HG03159 (cell line): Measurements from ENCODE around the gene CDC42BPB.
"Not testable (repeated sequence)": the region's sequence is repeated elsewhere in the genome, so short reads cannot be mapped to it uniquely, and the experiment has no call there.

Source experiments
- ATAC-seq: cut with Tn5 transposase; IDR thresholded peaks from one replicate; pipeline ENCODE4 v1.9.1; 2021; ENCODE audit warnings: mild to moderate bottlenecking, moderate library complexity; ENCODE audit not compliant: unreplicated experiment

Gene CDC42BPB

DNA sequence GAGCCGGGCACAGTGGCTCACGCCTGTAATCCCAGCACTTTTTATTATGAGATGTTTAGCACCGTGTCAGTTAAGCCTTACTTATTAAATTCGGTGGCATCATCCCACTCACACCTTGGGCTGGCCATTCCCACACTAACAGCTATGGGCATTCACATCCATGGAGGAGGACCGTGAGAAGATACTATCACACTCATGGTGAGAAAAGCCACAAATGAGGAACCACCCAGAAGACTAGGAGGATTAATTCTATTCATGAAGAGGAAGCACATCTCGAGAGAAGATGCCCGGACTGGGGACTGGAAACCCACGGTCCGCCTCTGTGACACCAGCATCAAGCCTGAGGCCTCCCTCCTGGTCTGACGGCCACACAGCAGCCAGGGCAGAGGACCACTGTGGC lies 4.9 kb downstream of the CDC42BPB start:
- ATAC-seq, result no peak

DNA sequence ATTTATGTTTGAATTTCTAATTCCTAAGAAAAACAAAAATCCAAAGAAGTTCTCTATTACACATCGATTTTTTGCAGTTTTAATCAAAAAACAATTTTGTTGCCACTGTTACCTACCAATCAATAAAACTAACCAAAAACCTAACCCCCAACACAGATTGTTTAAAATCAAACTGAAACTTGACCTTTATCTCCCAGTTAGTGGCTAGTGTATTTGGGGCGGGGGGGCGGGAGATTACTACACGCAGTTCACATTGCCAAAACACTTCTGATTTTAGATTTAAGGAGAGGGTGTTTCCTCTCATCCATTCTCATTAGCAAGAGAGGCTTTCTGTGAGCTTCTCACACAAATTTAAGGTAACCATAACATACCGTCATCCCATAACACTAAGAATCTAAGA lies 6.4 kb downstream of the CDC42BPB start:
- ATAC-seq, result no peak

DNA sequence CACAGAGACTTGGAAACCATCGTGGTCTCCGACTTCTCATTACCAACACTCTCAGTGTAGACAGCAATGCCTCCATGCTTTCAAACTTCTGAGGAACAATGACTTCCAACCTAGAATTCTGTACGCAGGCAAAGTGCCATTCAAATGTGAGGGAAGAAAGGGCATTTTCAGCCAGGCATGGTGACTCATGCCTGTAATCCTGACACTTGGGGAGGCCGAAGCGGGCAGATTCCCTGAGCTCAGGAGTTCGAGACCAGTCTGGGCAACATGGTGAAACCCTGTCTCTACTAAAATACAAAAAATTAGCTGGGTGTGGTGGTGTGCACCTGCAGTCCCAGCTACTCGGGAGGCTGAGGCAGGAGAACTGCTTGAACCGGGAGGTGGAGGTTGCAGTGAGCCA lies 9.9 kb downstream of the CDC42BPB start:
- ATAC-seq, result not testable (repeated sequence)

DNA sequence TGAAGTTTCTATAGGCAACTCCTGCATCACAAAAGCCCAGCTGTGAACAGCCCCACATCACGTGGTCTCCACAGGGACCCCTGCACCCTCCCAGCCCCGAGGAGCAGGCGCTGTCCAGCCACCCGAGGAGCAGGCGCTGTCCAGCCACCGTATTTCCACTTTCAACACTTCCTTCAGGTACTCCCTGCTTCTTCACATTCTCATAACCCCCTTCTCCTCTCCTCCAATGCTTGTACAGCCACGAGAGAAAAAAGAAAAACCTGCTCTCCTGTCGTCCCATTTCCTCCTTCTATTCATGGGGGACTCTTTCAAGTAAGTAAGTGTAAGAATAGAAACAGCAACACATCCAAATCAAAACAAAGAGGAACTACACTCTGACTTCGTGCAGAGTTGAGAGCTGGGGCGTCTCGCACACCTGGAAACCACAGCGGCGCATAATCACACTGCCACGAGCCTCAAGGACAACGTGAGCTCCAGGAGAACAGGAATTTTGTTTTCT lies 11.9 kb downstream of the CDC42BPB start:
- ATAC-seq, result no peak

DNA sequence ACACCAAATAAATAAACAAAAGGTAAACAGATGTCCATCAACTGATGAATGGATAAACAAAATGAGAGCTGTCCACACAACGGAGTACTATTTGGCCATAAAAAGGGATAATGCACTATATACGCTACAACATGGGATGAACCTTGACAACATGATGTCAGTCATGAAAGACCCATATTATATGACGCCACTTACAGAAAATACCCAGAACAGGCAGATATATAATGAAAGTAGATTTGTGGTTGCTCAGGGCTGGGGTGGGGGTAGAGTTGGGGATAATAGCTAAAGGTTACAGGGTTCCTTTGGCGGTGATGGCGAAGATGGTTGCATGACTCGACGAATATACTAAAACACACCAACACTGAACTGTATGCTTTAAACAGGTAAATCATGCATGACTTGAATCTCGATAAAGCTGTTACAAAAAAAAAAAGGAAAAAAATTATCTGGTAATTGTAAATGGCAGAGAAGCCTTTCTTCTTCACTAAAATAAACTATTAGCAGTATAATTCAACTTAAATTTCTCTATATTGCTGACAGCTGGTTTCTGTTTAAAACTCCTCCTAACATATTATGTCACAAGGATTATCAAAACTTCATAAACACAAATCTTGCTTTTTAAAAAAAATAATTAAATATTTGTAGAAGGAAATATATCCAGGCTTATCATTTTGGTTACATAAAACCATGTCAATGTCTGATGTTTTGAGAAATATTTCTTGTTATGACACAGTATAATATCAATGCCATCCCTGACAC lies 13.9 kb downstream of the CDC42BPB start:
- no peak for ATAC-seq

DNA sequence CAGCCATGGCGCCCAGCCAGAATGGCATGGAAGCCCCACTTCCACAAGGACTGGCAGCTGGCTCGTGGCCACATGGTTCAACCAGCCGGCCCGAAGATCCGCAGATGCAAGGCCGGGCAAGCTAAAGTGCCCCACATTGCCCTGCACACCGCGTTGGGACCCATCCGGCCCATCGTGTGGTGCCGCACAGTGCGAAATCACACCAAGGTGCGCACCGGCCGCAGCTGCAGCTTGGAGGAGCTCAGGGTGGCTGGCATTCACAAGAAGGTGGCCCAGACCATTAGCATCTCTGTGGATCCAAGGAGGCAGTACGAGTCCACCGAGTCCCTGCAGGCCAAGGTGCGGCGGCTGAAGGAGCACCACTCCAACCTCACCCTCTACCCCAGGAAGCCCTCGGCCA lies 15.9 kb downstream of the CDC42BPB start:
- ATAC-seq, result no peak

DNA sequence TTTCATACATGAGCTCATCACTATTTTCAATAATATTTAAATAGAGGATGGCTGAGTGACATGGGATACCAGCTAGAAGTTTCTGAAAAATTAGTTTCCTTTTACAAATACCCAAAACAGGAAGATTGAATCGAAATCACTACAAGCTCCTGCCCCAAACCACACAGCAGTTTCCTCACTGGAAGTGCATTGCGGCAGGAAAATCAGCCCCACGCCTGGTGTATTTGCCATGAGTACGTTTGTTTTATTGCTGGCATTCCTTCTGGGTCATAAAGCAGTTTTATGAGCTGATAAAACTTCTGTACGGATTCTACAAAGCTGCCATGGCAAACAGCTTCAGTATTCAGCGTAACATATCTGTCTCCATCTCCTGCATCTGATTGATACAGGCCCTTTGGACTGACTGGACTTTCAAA lies 23.7 kb downstream of the CDC42BPB start:
- ATAC-seq, result no peak

DNA sequence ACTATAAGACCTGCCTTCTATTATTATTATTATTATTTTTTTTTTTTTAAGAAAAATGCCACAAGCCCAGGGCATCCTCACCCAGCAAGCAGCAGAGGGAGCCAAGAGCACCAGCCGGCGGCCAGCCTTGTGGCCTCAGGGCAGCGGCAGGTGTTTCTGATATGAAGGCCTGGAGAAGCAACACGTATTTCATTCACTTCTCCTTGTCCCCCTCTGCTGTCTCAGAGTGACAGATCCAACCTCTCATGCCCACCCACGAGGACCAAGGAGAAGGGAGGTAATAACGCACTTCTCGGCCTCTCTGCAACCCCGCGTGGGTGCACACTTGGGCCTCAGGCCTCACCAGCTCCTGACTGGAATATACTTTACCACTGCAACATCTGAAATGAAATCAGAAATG lies 25.4 kb downstream of the CDC42BPB start:
- no peak for ATAC-seq

DNA sequence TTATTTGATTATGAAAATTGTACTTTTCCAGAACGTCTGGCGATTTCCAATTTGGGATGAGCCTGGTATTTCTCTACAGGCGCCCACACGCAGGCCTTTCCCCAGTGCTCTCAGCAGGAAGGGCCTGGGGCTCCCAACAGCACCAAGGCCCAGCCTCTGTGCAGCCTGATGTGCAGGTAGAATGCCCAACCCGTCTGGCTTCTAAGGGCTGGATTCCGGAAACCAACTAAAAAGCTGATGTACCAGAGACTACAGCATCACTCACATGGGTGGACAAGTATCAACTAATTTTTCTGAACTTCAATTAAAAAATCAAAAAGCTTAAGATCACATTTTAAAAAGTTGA lies 25.8 kb downstream of the CDC42BPB start:
- ATAC-seq, result no peak

DNA sequence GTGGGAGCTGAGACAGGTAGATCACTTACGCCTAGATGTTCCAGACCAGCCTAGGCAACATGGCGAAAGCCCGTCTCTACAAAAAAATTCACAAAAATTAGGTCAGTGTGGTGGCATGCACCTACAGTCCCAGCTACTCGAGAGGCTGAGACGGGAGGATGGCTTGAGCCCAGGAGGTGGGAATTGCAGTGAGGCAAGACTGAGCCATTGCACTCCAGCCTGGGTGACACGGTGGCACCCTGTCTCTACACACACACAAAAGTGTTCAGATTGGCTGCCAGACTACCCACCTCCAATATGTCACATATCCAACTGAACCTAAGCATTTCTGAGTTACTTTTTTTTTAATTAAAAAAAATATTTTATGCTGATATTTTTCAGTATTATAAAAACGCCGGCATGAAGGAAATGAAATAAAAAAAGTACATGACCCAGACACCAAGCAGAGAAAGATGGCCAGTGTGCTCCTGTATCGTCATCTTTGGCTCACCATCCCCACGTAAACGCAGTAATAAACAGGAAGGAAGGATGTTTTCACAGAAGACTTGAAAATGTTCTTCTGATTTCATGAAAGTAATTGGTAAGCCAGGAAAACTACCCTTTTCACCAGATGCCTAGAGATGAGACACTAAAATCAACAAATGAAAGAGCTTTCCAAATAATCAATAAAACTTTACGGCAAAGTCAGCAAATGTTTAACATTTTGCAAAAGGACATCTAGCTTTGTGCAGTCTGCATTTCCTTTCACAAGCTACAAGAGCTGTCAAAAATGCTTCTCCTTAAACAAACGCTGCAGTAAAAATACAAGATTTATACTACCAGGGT lies 26.4 kb downstream of the CDC42BPB start:
- ATAC-seq, result no peak

DNA sequence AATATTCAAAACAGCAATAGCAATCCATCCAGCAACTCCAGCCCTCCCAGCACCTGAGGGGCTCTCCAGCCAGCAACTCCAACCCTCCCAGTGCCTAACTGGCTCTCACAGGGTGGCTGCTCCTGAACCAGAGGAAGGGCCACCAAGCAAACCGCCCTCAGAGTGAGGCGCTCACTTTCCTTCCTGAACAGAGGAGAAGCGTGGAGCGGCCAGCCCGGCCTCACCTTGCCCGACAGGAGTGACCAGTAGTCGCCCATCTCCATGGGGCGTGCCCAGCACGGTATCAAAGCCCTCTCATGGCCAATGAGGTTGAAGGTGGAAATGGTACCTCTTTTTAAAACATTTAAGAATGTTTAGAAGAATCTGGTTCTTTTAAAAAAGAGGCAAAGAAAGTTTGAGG lies 27.4 kb downstream of the CDC42BPB start:
- no peak for ATAC-seq

DNA sequence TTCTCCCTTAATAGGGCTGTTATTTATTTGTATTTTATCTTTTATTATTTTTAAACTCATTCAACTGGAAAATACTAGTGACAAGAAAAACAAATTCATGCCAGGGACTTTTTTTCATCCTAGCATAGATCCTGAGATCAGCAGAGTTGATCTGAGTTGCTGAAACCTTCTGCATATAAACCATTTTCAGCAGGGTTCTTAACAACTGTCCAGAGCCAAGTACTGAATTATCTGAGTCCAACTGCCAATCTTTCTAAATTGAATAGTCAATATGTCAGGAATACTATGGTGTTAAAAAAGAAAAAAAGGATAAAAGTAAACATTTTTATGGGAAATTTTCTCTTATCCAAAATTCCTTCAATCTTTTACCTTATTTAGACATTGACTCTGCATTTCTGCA lies 28.6 kb downstream of the CDC42BPB start:
- ATAC-seq, result no peak

DNA sequence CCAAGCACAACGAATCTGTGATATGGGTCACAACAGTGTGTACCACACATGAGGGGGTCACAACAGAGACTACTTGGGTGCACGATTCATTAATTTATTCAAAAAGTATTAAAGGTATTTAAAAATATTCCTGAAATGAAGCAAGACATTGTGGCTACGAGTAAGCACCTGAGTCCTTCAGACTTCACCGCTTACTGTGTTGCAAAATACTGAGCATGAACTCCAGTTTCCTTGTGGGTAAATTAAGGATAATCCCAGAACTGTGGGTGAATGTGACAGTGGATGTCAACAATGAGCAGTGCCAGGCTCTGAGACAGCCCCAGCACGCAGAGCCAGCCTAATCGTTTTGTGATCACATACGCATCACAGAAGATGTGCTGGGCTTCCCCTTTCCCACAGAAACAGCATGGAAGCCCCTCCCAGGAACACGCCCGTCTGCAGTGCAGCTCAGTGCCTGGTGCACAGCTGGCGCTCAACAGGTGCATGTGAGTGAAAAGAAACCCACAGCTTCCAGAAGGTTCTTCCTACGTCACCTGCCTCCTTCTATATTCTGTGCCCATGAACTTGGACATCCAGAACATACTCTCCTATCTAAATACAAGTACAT lies 29.1 kb downstream of the CDC42BPB start:
- ATAC-seq, result no peak

DNA sequence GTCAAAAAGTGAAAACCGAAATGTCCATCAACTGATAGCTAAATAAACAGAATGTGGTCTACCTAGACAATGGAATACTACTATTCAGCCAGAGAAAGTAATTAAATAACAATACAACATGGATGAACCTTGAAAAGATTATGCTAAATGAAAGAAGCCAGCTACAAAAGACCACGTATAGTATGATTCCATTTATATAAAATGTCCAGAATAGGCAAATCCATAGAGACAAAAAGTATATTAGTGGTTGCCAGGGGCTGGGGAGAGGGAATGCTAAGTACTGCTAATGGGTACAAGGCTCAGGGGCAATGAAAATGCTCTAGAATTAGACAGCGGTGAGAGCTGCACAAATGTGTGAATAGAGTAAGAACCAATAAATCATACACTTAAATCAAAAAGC lies 29.9 kb downstream of the CDC42BPB start:
- no peak for ATAC-seq

DNA sequence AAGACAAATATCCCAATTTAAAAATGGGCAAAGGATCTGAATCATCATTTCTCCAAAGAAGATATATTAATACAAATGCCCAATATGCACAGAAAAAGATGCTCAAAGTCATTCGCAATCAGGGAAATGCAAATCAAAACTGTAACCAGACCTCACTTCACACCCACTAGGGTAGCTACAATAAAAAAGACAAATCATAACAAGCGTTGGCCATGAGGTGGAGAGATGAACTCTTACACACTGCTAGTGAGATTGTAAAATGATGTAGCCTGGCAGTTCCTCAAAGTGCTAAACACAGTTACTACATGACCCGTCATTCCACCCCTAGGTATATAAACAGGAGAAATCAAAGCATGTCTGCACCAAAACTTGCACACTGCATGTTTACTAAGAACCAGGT lies 30.4 kb downstream of the CDC42BPB start:
- no peak for ATAC-seq

DNA sequence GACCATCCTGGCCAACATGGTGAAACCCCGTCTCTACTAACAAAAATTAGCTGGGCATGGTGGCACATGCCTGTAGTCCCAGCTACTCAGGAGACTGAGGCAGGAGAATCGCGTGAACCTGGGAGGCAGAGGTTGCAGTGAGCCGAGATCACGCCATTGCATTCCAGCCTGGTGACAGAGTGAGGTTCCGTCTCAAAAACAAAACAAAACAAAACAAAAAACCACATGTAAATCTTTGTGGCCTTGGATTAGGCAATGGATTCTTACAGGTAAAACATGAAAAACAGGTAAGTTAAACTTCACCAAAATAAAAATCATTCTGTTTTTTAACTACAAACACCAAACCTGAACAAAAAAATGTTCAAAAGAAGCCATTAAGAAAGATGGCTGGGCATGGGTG lies 31.2 kb downstream of the CDC42BPB start:
- ATAC-seq, result not testable (repeated sequence)

DNA sequence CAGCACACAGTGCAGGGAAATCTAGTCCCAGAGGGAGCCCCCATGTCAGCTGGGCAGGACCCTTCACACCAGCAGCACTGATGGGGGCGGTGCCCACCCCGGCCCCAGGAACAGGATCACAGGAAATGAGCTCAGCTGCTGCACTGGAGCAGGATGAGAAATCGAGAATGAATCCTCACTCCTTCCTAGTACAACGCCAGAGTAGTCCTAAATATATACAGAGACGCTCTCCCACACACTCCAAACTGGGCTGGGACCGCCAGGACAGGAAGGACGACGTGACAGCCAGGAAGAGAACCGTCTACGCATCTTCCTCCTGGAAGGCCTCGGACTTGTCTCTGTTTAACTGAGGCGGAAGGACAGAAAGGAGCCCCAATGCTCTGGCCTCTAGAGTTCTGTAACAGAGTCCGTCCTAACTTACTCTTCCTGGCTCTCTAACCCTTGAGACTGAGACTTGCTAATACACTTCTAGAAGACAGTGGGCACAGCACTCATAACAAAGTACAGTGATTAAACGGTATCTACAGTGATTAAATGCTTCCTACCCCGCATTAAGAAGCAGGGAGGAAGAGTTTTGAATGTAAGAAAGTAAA lies 33.4 kb downstream of the CDC42BPB start:
- no peak for ATAC-seq

DNA sequence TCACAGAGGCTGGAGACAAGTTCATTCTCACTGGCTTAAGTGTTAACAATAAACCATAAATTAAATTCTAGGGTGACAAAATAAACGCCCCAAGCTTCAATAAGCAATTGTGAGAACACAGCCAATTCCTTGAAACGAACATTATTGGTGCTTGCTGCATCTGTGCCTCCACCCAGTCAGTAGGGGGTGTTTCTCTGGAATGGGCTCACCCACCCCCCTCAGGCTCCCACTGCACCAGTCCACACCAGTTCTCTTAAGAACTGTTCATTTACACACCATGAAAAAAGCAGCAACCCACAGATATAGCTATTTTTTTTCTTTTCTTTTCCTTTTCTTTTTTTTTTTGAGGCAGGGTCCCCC lies 34.7 kb downstream of the CDC42BPB start:
- no peak for ATAC-seq

DNA sequence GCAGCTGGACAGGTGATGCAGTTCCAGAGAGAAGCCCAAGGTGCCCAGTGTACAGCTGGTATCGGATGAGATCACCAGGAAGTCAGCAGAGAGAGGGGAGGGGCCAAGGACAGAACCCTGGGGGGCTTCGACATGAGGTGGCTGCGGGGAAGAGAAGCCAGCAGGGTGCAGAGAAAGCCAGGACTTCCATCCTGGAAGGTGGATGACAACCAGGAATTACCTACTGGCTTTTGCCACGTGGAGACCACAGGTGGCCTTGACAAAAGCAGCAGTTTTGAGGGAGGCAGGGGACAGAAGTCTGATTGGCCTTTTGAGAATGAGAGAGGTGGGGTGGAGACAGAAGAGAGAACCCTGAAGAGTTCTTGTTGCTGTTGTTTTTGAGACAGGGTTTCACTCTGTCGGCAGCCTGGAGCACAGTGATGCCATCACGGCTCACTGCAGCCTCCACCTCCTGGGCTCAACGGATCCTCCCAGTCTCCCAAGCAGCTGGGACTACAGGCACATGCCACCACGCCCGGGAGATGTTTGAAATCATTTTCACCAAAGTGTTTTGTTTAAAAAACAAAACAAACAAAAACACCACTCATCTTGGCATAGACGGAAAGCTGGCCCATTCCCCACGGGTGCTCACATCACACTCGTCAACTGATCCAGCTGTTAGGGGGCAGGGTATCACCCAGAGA lies 35.2 kb downstream of the CDC42BPB start:
- no peak for ATAC-seq

DNA sequence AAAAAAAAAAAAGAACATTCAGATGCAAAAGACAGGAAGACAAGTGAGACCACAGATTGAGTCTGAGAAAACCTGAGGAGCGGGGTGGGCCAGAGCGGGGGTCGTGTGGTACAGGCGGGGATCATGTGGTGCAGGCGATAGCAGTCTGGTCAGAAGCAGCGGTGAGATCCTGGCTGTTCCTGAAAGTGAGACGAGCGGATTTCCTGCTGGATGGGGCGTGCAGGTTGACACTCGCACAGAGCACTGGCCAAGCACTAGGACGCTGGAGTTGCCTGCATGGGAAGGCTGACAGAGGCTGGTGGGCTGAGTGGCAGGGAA lies 35.7 kb downstream of the CDC42BPB start:
- ATAC-seq, result no peak
